Activated CD8-positive, alpha-beta T cell treated with anti-CD3 and anti-CD28 coated beads for 36 hours (primary cell): ENCODE results near the gene SAMD11. TPM values are rescaled to one million over a fixed set of nuclear protein-coding genes. Genes with fewer than 3 reads are reported as not detected.

Experiments
- ATAC-seq: fragments of 200-7000 bp; cut with Tn5 transposase; one replicate; pipeline ENCODE4 v1.10.0; 2021; ENCODE audit warnings: mild to moderate bottlenecking, moderate library complexity
- CTCF ChIA-PET: fragments of 350-600 bp; sonication (Branson Sonifier 250); formaldehyde crosslinking; loops from one replicate; lab custom pipeline; 2021; ENCODE audit warnings: antibody characterized with exemption; lab: Charles Lee
- POLR2A ChIA-PET: fragments of 350-600 bp; sonication (Branson Sonifier 250); formaldehyde crosslinking; loops from one replicate; lab custom pipeline; 2021; ENCODE audit warnings: antibody characterized with exemption; lab: Charles Lee
- DNase-seq: peaks from one replicate; pipeline ENCODE4 v3.0.0-alpha.2; 2020
- H3K27ac Mint-ChIP-seq: one replicate; pipeline ENCODE4 v1.8.0; 2021; ENCODE audit warnings: mild to moderate bottlenecking, mixed read lengths
- H3K27me3 Mint-ChIP-seq: one replicate; pipeline ENCODE4 v1.8.0; 2021; ENCODE audit warnings: mixed read lengths
- H3K36me3 Mint-ChIP-seq: one replicate; pipeline ENCODE4 v1.8.0; 2021; ENCODE audit warnings: low read depth, mixed read lengths
- H3K4me1 Mint-ChIP-seq: one replicate; pipeline ENCODE4 v1.8.0; 2021; ENCODE audit warnings: low read depth, mixed read lengths
- H3K4me3 Mint-ChIP-seq: one replicate; pipeline ENCODE4 v1.8.0; 2021; ENCODE audit warnings: mild to moderate bottlenecking, moderate library complexity, mixed read lengths
- H3K9me3 Mint-ChIP-seq: one replicate; pipeline ENCODE4 v1.8.0; 2021; ENCODE audit warnings: mixed read lengths
- CTCF ChIP-seq: fragments of 200-600 bp; IDR thresholded peaks from one replicate; pipeline ENCODE4 v1.8.0; 2022; ENCODE audit warnings: antibody characterized with exemption, mild to moderate bottlenecking
- intact Hi-C: fragments of 100-400 bp; cut with micrococcal nuclease; formaldehyde crosslinking; loops from one replicate; pipeline ENCODE4 v1.10.0; 2022
- total RNA-seq, 2 experiments: library from RNA; stranded (reverse); gene quantifications; one replicate each; pipeline ENCODE4 v1.2.3, GENCODE V29; 2021

SAMD11 gene
- total RNA-seq, 2 experiments from 2014 or later: not detected

GRCh38 chr1:960363-961131 lies 36.8 kb downstream of the SAMD11 start, which contains the start of gene KLHL17:
KLHL17 (plus strand) TSS chr1:960584; CDS start chr1:960694, 110 bp downstream.
- CTCF ChIA-PET: no interaction called here
- Mint-ChIP-seq H3K27me3 (no peaks in the 10 kb centered on the region), H3K4me3 (peak within 1 kb of the TSS; percentile 91), H3K9me3 (no peaks in the 10 kb centered on the region), H3K4me1 (peaks cover 19% of the 10 kb centered on the region), H3K27ac (peak within 1 kb of the TSS; percentile 72), H3K36me3 (peaks cover 26% of the 10 kb centered on the region)
- intact Hi-C loops: no loop called here
- peak; percentile 66 for ATAC-seq
- POLR2A ChIA-PET: no interaction called here
- DNase-seq: peak; percentile 87
- no peak for TF ChIP-seq CTCF

GRCh38 chr1:961132-961669 lies 37.5 kb downstream of the SAMD11 start:
- peak overlapping the region; percentile 57 for H3K4me3 Mint-ChIP-seq
- intact Hi-C loops: no loop called here
- H3K27ac Mint-ChIP-seq: no peak overlapping the region
- H3K4me1 Mint-ChIP-seq: peaks cover 24% of the 10 kb centered on the region
- CTCF ChIA-PET: no interaction called here
- DNase-seq (no peak), ATAC-seq (no peak)
- H3K27me3 Mint-ChIP-seq: no peaks in the 10 kb centered on the region
- POLR2A ChIA-PET: no interaction called here
- peaks cover 21% of the 10 kb centered on the region for H3K36me3 Mint-ChIP-seq
- TF ChIP-seq CTCF: no peak
- H3K9me3 Mint-ChIP-seq: no peaks in the 10 kb centered on the region

GRCh38 chr1:962381-963300 lies 38.9 kb downstream of the SAMD11 start:
- CTCF ChIA-PET: no interaction called here
- ATAC-seq: no peak
- Mint-ChIP-seq H3K27ac (no peak overlapping the region), H3K27me3 (no peaks in the 10 kb centered on the region), H3K36me3 (peaks cover 15% of the 10 kb centered on the region), H3K4me3 (peak overlapping the region; percentile 57), H3K4me1 (peaks cover 18% of the 10 kb centered on the region), H3K9me3 (no peaks in the 10 kb centered on the region)
- TF ChIP-seq CTCF: no peak
- POLR2A ChIA-PET: no interaction called here
- intact Hi-C loops: no loop called here
- no peak for DNase-seq

GRCh38 chr1:963301-963651 lies 39.6 kb downstream of the SAMD11 start:
- Mint-ChIP-seq H3K9me3 (no peaks in the 10 kb centered on the region), H3K27ac (no peak overlapping the region), H3K4me1 (peaks cover 13% of the 10 kb centered on the region), H3K4me3 (no peak overlapping the region), H3K36me3 (peaks cover 13% of the 10 kb centered on the region), H3K27me3 (no peaks in the 10 kb centered on the region)
- intact Hi-C loops: no loop called here
- ATAC-seq (no peak), DNase-seq (no peak)
- no peak for TF ChIP-seq CTCF
- ChIA-PET POLR2A (no interaction called here), CTCF (no interaction called here)
